WTC11 (cell line): ENCODE measurements around the gene C17orf58. TPM values are rescaled to one million over a fixed set of nuclear protein-coding genes. Genes with fewer than 3 reads are reported as not detected.

Source experiments
- ATAC-seq: fragments of 200-7000 bp; cut with Tn5 transposase; 2 replicates; pipeline ENCODE4 v1.10.0; 2021; ENCODE audit warnings: mild to moderate bottlenecking, moderate library complexity
- CTCF ChIA-PET: fragments of 300-600 bp; sonication (Branson Sonifier 250); formaldehyde crosslinking; loops from one replicate; lab custom pipeline; 2021; ENCODE audit warnings: antibody characterized with exemption; lab: Charles Lee
- POLR2A ChIA-PET: fragments of 350-600 bp; sonication (Branson Sonifier 250); formaldehyde crosslinking; loops from one replicate; lab custom pipeline; 2021; ENCODE audit warnings: antibody characterized with exemption; lab: Charles Lee
- DNase-seq: peaks from one replicate; pipeline ENCODE4 v3.0.0; 2021; ENCODE audit warnings: low spot score
- H3K27ac Mint-ChIP-seq: 2 replicates; pipeline ENCODE4 v1.8.0; 2021; ENCODE audit warnings: mixed read lengths
- H3K27me3 Mint-ChIP-seq: 2 replicates; pipeline ENCODE4 v1.8.0; 2021; ENCODE audit warnings: low read depth, mild to moderate bottlenecking, moderate library complexity, mixed read lengths
- H3K36me3 Mint-ChIP-seq: 2 replicates; pipeline ENCODE4 v1.8.0; 2021; ENCODE audit warnings: mixed read lengths
- H3K4me1 Mint-ChIP-seq: 2 replicates; pipeline ENCODE4 v1.8.0; 2022; ENCODE audit warnings: mixed read lengths
- H3K4me3 Mint-ChIP-seq: 2 replicates; pipeline ENCODE4 v1.8.0; 2021; ENCODE audit warnings: mild to moderate bottlenecking, moderate library complexity, mixed read lengths
- H3K9me3 Mint-ChIP-seq: 2 replicates; pipeline ENCODE4 v1.8.0; 2021; ENCODE audit warnings: mixed read lengths
- ATF2 ChIP-seq: sonication (generic); formaldehyde crosslinking; IDR thresholded peaks from 2 replicates; pipeline ENCODE4 v1.8.1; 2022; ENCODE audit warnings: low read depth, missing genetic modification reagents, borderline replicate concordance
- CREB1 ChIP-seq: sonication (generic); formaldehyde crosslinking; IDR thresholded peaks from 2 replicates; pipeline ENCODE4 v1.8.0; 2023; ENCODE audit warnings: mild to moderate bottlenecking, missing genetic modification reagents
- CTCF ChIP-seq: fragments of 200-600 bp; IDR thresholded peaks from 2 replicates; pipeline ENCODE4 v1.8.0; 2022; ENCODE audit warnings: antibody characterized with exemption
- ELF4 ChIP-seq: sonication (generic); formaldehyde crosslinking; IDR thresholded peaks from 2 replicates; pipeline ENCODE4 v1.8.1; 2022; ENCODE audit warnings: low read depth, mild to moderate bottlenecking, moderate library complexity, missing genetic modification reagents
- ERG ChIP-seq: fragments of 250-450 bp; sonication (Bioruptor Pico); IDR thresholded peaks from 2 replicates; pipeline ENCODE4 v1.8.0; 2021; ENCODE audit warnings: mild to moderate bottlenecking
- ESRRA ChIP-seq: sonication (generic); formaldehyde crosslinking; IDR thresholded peaks from 2 replicates; pipeline ENCODE4 v1.8.1; 2022; ENCODE audit warnings: mild to moderate bottlenecking, missing genetic modification reagents, borderline replicate concordance
- ETV6 ChIP-seq: sonication (generic); formaldehyde crosslinking; IDR thresholded peaks from 2 replicates; pipeline ENCODE4 v1.8.1; 2022; ENCODE audit warnings: mild to moderate bottlenecking, missing genetic modification reagents
- FOXK1 ChIP-seq: sonication (generic); formaldehyde crosslinking; IDR thresholded peaks from 2 replicates; pipeline ENCODE4 v1.8.0; 2022; ENCODE audit warnings: mild to moderate bottlenecking, moderate library complexity, missing genetic modification reagents
- FOXP1 ChIP-seq: sonication (generic); formaldehyde crosslinking; IDR thresholded peaks from 2 replicates; pipeline ENCODE4 v1.8.0; 2022; ENCODE audit warnings: missing genetic modification reagents, mild to moderate bottlenecking, moderate library complexity, borderline replicate concordance
- GTF2I ChIP-seq: fragments of 250-450 bp; sonication (Bioruptor Pico); conservative IDR thresholded peaks from 2 replicates; pipeline ENCODE4 v1.4.0; 2021; ENCODE audit warnings: mild to moderate bottlenecking
- HMGXB4 ChIP-seq: sonication (generic); formaldehyde crosslinking; IDR thresholded peaks from 2 replicates; pipeline ENCODE4 v1.8.1; 2023; ENCODE audit warnings: mild to moderate bottlenecking, moderate library complexity, missing genetic modification reagents
- MYBL2 ChIP-seq: sonication (generic); formaldehyde crosslinking; IDR thresholded peaks from 2 replicates; pipeline ENCODE4 v1.8.1; 2023; ENCODE audit warnings: mild to moderate bottlenecking, moderate library complexity, missing genetic modification reagents
- NFE2L1 ChIP-seq: sonication (generic); formaldehyde crosslinking; IDR thresholded peaks from 2 replicates; pipeline ENCODE4 v1.8.1; 2023; ENCODE audit warnings: missing genetic modification reagents
- NFYB ChIP-seq: sonication (generic); formaldehyde crosslinking; conservative IDR thresholded peaks from 2 replicates; pipeline ENCODE4 v1.8.0; 2022; ENCODE audit warnings: low read depth, missing genetic modification reagents
- NR2C2 ChIP-seq: sonication (generic); formaldehyde crosslinking; IDR thresholded peaks from 2 replicates; pipeline ENCODE4 v1.8.0; 2022; ENCODE audit warnings: mild to moderate bottlenecking, missing genetic modification reagents
- RORB ChIP-seq: fragments of 250-450 bp; sonication (Bioruptor Pico); IDR thresholded peaks from 2 replicates; pipeline ENCODE4 v1.9.0; 2021; ENCODE audit warnings: mild to moderate bottlenecking
- SMAD4 ChIP-seq: sonication (generic); formaldehyde crosslinking; IDR thresholded peaks from 2 replicates; pipeline ENCODE4 v1.8.0; 2022; ENCODE audit warnings: mild to moderate bottlenecking, missing genetic modification reagents
- TEAD1 ChIP-seq: sonication (generic); formaldehyde crosslinking; IDR thresholded peaks from 2 replicates; pipeline ENCODE4 v1.8.0; 2022; ENCODE audit warnings: mild to moderate bottlenecking, missing genetic modification reagents
- USF1 ChIP-seq: sonication (generic); formaldehyde crosslinking; IDR thresholded peaks from 2 replicates; pipeline ENCODE4 v1.8.0; 2022; ENCODE audit warnings: mild to moderate bottlenecking, missing genetic modification reagents
- ZMAT4 ChIP-seq: fragments of 250-450 bp; sonication (Bioruptor Pico); IDR thresholded peaks from 2 replicates; pipeline ENCODE4 v1.9.0; 2021; ENCODE audit warnings: mild to moderate bottlenecking
- ZNF138 ChIP-seq: sonication (generic); formaldehyde crosslinking; conservative IDR thresholded peaks from 2 replicates; pipeline ENCODE4 v1.8.1; 2022; ENCODE audit warnings: mild to moderate bottlenecking, moderate library complexity, missing genetic modification reagents
- ZNF219 ChIP-seq: sonication (generic); formaldehyde crosslinking; IDR thresholded peaks from 2 replicates; pipeline ENCODE4 v1.8.0; 2023; ENCODE audit warnings: missing genetic modification reagents, mild to moderate bottlenecking, borderline replicate concordance
- ZNF263 ChIP-seq: sonication (generic); formaldehyde crosslinking; IDR thresholded peaks from 2 replicates; pipeline ENCODE4 v1.8.1; 2022; ENCODE audit warnings: low read depth, mild to moderate bottlenecking, moderate library complexity, missing genetic modification reagents
- ZNF396 ChIP-seq: fragments of 250-450 bp; sonication (Bioruptor Pico); IDR thresholded peaks from 2 replicates; pipeline ENCODE4 v1.8.0; 2021; ENCODE audit warnings: mild to moderate bottlenecking, moderate library complexity, borderline replicate concordance
- ZSCAN18 ChIP-seq: fragments of 250-450 bp; sonication (Bioruptor Pico); IDR thresholded peaks from 2 replicates; pipeline ENCODE4 v2.1.2; 2022; ENCODE audit warnings: mild to moderate bottlenecking, moderate library complexity
- total RNA-seq: library from RNA; stranded (reverse); gene quantifications from 3 replicates; pipeline ENCODE4 v1.2.3, GENCODE V29; 2021

Gene C17orf58
- total RNA-seq, 1 experiment from 2014 or later: 28.2 TPM

GRCh38 chr17:68015081-68015723, 18.9 kb upstream of the C17orf58 start (continued):
- TF ChIP-seq USF1 (CRISPR knock-in tag): no peak
- no peak for TF ChIP-seq CREB1

- no peak for ATAC-seq
- no peaks in the 10 kb centered on the region; the same call in 1 of the 2 replicates for H3K27me3 Mint-ChIP-seq
- CTCF ChIA-PET: no interaction called here
- H3K9me3 Mint-ChIP-seq: no peaks in the 10 kb centered on the region
- TF ChIP-seq ELF4 (CRISPR knock-in tag) (no peak), NFE2L1 (CRISPR knock-in tag) (no peak), SMAD4 (CRISPR knock-in tag) (no peak), HMGXB4 (CRISPR knock-in tag) (no peak)
- peaks cover 3% of the 10 kb centered on the region for H3K4me1 Mint-ChIP-seq
- H3K36me3 Mint-ChIP-seq: no peaks in the 10 kb centered on the region
- POLR2A ChIA-PET: no interaction called here
- H3K27ac Mint-ChIP-seq: no peak overlapping the region
- DNase-seq: no peak
- H3K4me3 Mint-ChIP-seq: no peak overlapping the region
Observed at GRCh38 chr17:68013385-68013784, 17.1 kb upstream of the C17orf58 start.

GRCh38 chr17:68011199-68011665, 15.0 kb upstream of the C17orf58 start:
- H3K36me3 Mint-ChIP-seq: no peaks in the 10 kb centered on the region
- POLR2A ChIA-PET: interaction anchor here (0.9 kb wide), 1 partner anchor 15 kb away, joined by 3 read pairs; no protein-coding TSS in a partner anchor
- DNase-seq (peak; percentile 82), ATAC-seq (peak; percentile 96)
- peak overlapping the region; percentile 51 for H3K4me3 Mint-ChIP-seq
- peak overlapping the region; percentile 88; the same call in 1 of the 2 replicates for H3K27ac Mint-ChIP-seq
- H3K27me3 Mint-ChIP-seq: no peaks in the 10 kb centered on the region; the same call in 1 of the 2 replicates
- CTCF ChIA-PET: interaction anchor here (1.0 to 1.6 kb wide), 6 partner anchors 8 to 69 kb away, joined by 3 to 4 read pairs (median 4); partner anchors contain the start of gene C17orf58
- peaks cover 3% of the 10 kb centered on the region for H3K4me1 Mint-ChIP-seq
- H3K9me3 Mint-ChIP-seq: no peaks in the 10 kb centered on the region
- no peak for TF ChIP-seq ESRRA (CRISPR knock-in tag)
- TF ChIP-seq CREB1: no peak
- no peak for TF ChIP-seq ZNF396 (CRISPR knock-in tag)
- TF ChIP-seq ERG: no peak
- peak; percentile 91 for TF ChIP-seq FOXP1
- peak; percentile 57; the same call in 1 of the 2 replicates for TF ChIP-seq GTF2I
- TF ChIP-seq NFYB: no peak
- TF ChIP-seq ATF2: no peak
- TF ChIP-seq TEAD1 (CRISPR knock-in tag): no peak
- TF ChIP-seq CTCF: peak; percentile 87
- no peak for TF ChIP-seq ZMAT4 (CRISPR knock-in tag)
- no peak for TF ChIP-seq ZSCAN18 (CRISPR knock-in tag)
- TF ChIP-seq ZNF138 (CRISPR knock-in tag): no peak
- no peak for TF ChIP-seq RORB
- TF ChIP-seq FOXK1 (CRISPR knock-in tag): 0 out of 2 replicates have a peak, but pooled peaks have one; percentile 4
- TF ChIP-seq MYBL2: no peak
- no peak for TF ChIP-seq ZNF263 (CRISPR knock-in tag)
- no peak for TF ChIP-seq ETV6 (CRISPR knock-in tag)
- TF ChIP-seq ZNF219 (CRISPR knock-in tag): no peak
- no peak for TF ChIP-seq NR2C2 (CRISPR knock-in tag)
